Measurements from ENCODE around the gene PRR9. TPM values are rescaled to one million over a fixed set of nuclear protein-coding genes. Genes with fewer than 3 reads are reported as not detected.
"Not testable (repeated sequence)": the region's sequence is repeated elsewhere in the genome, so short reads cannot be mapped to it uniquely, and the experiment has no call there.

Gene PRR9, protein sequence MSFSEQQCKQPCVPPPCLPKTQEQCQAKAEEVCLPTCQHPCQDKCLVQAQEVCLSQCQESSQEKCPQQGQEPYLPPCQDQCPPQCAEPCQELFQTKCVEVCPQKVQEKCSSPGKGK
- not detected for polyA plus RNA-seq (ENCODE audit: insufficient read length in 4 of 4)

DNA sequence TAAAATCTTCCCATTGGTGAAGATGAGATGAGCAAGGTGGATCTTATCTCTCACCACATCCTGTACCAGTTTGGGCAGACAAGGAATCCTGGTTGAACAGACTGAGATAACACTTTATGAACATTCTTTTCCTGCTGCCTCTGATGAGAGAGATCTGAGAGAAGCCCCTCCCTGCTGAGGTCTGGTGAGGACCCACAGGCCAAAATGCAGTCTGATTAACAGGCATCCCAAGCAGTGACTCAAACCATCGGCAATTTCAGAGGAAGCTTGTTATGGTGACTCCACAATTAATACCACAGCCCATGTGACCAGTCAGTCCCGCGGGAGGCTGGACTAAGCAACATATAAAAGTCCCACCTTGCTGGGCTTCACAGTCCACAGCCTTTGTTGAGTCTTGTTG is at the start of gene PRR9:
Gene PRR9, plus strand, starts transcription at position 373 of the 400 bp plus-strand sequence. CDS start 561 bp downstream, outside the sequence.
- no peak for DNase-seq (ENCODE audit: low read depth in 4 of 4, low spot score in 3 of 4)

DNA sequence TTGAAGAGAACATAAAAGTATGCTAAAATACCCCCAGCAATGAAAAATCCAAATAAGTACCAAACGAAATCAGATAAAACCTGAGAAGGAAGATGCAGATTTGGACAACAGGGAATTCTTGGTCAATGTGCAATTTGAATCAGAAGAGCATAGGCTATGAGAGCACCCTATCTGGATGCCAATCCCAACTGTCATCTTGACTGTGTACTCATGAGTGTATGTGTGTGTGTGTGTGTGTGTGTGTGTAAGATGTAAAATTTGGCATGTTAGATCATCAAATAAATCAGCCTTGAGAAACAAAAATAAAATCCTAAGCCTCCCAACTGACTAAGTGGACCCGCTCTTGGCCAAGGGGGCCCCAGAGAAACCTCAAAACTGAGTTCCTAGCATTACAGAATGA is 48.7 kb upstream of the PRR9 start:
- DNase-seq (ENCODE audit: low read depth in 4 of 4, low spot score in 3 of 4) = no peak

DNA sequence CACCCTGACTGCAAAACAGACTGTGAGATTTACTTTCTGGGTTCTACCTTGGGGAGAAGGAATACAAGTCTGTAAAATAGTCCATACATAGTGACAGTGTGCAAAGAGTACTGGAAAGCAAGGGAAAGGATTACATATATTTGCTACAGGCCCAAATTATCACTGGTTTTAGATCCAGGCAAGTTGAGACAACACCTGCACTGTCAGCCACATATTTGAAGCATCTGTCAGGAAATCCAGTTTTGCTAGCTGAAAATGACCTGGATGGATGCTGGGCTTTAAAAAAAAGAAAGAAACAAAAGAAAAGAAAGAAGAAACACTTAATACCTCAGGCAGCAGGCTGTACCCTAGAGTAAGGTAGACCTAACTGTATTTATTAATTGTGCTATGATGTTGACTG is 42.8 kb upstream of the PRR9 start:
- DNase-seq (ENCODE audit: low read depth in 4 of 4, low spot score in 3 of 4) = no peak

DNA sequence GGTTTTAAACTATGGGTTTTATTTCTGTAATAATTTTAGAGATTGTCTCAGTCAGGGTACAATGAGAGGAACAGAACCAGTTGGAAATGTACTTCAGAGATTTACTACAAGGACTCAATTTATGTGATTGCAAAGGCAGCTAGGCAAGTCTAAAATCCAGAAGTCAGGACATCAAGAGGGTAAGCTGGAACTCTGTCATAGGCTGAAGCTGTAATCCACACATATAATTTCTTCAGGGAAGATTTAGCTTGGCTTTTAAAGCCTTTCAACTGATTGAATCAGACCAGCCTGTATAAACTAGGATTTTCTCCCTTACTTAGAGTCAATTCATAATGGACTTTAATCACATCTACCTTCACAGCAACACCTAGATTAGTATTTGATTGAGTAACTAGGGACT is 38.5 kb upstream of the PRR9 start:
- no peak for DNase-seq (ENCODE audit: low read depth in 4 of 4, low spot score in 3 of 4)

DNA sequence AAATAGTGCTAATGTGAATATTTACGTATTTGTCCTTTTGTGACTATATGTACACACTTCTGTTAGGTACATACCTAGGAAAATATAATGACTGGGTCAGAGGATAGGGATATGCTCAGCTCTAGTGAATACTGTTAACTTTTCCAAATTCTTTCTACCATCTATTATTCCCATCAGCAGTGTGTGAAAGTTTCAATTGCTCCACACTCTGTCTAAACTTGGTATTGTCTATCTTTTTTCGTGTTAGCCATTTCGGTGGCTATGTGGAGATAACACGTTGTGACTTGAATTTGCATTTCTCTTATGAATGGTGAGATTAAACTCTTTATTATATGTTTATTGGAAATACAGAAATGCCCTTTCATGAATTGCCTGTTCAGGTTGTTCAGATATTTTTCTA is 36.8 kb upstream of the PRR9 start:
- DNase-seq (ENCODE audit: low read depth in 4 of 4, low spot score in 3 of 4) = no peak

DNA sequence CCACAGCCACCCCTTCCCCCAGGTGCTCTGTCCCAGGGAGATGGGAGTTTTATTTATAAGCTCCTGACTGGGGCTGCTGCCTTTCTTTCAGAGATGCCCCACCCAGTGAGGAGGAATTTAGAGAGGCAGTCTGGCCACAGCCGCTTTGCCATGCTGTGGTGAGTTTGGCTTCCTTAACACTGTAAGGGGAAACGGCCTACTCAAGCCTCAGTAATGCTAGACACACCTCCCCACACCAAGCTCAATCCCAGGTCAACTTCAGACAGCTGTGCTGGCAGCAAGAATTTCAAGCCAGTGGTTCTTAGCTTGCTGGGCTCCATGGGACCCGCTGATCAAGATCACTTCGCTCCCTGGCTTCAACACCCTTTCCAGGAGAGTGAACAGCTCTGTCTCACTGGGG is 29.1 kb upstream of the PRR9 start:
- DNase-seq (ENCODE audit: low read depth in 4 of 4, low spot score in 3 of 4) = not testable (repeated sequence)

DNA sequence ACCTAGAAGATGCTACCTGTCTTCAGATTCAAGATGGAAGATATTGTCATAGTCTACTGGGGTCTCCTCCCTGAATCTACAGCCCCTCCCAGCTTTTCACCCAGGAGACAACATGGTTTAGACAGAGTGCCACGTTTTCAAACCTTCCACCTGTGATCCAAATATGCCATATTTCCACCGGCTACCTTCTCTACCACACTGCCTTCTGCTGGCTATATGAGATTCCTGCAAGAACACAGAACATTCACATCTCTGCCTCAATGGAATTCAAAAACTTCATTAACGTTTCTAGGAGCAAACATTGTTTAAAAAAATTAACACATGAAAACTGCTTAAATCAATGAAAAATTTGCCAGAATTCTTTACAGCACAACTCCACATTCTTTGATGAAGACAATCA is 27.0 kb upstream of the PRR9 start:
- DNase-seq (ENCODE audit: low read depth in 4 of 4, low spot score in 3 of 4) = no peak

DNA sequence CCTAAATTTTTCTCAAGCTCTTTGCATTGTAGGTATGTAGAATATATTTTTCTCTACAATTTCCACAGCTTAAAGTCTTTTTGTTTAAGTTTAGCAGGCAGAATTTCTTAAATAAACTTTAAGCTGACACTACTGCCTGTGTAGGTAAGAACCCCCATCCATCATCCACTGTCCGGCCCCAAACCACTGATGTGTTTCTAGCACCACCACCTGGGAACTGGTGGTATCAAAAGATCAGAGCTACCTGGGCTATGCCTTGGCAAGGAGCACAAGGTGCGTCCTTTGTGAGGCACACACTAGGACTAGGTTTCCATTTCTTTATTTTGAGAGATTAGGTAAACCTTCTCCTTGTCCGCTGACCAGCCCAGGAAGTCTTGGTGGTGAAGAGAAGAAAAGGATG is 24.7 kb upstream of the PRR9 start:
- DNase-seq (ENCODE audit: low read depth in 4 of 4, low spot score in 3 of 4) = peak in 1 of 4 donors; percentile 10

DNA sequence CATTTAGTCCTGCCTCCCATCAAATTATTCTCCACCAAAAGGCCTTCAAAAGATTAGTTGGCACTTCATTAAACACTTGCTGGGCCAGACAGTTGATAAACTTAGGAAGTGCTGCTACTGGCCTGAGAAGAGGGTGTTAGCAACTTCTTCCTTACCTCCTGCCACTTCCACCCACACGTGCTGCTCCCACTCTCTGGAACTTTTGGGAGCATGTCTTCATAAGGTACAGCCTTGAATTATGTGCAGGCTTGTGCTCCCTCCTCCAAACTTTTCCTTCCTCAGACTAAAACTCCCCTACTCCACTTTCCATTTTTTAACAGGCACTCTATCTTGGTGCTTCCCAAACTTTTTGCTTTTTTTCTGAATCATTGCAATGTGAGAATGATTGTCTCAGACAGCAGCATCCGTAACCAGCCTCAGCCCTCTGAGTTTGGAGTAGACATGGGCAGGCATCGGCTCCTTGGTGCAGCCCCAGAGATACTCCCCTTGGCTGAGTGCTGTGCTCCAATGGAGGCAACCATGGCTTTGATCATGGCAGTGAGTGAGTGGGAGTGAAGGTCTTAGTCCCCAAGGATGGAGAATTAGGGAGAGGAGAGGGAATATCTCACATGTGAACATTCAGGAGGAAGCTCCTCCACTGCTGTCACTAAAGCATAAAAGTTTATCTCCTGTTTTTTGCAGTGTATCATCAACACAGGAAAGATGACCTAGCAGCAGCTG is 22.9 kb upstream of the PRR9 start:
- no peak for DNase-seq (ENCODE audit: low read depth in 4 of 4, low spot score in 3 of 4)

DNA sequence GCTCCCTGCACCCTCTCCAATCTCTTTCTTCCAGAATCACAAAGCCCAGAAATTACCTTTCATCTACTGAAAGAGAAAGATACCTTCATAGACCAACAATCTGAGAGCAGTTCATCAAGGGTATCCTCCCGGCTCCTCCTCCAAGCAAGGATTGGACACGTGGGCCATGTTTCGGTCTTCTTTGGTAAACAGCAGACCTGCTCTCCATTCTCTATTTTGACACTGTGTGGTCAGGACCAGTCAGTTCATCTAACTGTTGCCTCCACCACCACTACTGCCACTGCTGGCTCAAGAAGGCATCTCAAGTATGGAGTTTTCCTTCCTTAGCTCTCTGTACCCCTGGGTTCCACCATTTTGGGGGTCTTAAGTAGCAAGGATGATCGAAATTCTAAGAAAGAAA is 22.2 kb upstream of the PRR9 start:
- DNase-seq (ENCODE audit: low read depth in 4 of 4, low spot score in 3 of 4) = no peak

DNA sequence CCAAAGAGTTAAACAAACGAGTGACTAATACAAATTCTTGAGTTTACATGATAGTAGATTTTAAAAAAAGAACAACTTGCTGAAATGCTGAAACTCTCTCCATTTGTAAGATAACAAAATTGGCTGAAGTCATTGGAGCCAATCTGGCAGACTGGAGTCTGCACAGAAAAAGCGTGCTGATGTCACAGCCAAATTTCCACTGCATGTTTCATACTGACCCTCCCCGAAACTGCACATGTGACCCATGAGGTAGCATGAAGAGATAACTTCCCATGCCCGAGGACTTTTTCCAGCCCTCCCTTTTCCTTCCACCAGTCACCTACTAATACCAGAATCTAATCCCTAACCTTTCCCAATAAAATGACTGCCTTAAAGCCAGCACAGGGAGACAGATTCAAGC is 15.4 kb upstream of the PRR9 start:
- no peak for DNase-seq (ENCODE audit: low read depth in 4 of 4, low spot score in 3 of 4)

DNA sequence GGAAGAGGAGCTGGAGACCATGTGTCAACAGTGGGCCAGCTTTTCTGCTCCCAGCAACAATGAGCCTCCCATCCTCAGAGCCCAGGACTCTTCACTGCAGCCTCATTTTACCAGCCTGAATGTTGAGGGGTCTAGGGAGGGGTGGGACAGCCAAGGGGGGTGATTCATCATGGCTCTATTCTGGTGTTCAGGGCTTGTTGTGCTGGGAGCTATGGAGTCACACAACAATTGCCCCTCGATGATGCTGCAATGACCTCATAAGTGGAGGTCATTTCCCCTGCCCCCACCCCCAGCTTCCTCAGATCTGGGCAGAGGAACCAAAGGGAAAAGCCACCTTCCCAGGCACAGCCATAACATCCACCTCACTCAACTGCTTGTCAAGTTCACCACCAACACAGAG is 14.3 kb upstream of the PRR9 start, which contains the start of gene LELP1:
Gene LELP1, plus strand, starts transcription at position 301 of the 400 bp plus-strand sequence. CDS start 1,278 bp downstream, outside the sequence.
- no peak for DNase-seq (ENCODE audit: low read depth in 4 of 4, low spot score in 3 of 4)

DNA sequence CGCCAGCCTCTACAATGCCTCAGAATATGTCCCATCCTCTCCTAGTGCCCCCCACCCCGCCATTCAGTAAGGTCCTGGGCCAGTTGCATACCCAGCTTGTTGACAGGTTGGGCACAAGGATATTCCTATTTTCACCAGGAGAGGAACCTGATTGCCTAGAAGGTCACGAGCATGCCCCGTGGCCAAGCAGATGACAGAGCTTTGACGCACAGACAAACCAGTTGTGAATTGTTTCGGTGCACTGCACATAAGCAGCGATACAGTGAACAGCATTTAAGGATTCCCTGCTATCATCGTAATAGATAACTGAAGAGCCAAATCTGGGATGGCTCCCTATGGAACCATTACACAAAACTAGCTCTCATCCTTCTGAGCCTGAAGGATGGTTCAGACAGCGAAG is 10.8 kb upstream of the PRR9 start:
- DNase-seq (ENCODE audit: low read depth in 4 of 4, low spot score in 3 of 4) = no peak

DNA sequence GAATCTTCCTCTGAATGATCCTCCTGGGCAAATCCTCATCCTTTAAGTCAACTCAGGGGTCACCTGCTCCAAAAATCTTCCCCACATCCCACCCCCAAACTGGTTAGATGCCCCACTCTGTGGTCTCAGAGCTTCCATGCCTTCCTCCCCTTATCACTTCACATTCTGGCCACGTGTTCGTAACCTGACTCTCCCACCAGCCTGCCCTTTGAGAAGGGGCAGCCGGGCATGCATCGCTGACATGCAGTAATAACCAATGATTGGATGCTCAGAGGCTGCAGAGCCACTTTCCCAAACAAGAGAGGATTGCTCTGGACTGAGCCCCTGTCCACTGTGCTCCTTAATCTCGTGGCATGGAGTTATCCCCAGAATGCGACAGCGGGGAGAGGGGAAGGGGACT is 7.2 kb upstream of the PRR9 start:
- DNase-seq (ENCODE audit: low read depth in 4 of 4, low spot score in 3 of 4) = no peak

DNA sequence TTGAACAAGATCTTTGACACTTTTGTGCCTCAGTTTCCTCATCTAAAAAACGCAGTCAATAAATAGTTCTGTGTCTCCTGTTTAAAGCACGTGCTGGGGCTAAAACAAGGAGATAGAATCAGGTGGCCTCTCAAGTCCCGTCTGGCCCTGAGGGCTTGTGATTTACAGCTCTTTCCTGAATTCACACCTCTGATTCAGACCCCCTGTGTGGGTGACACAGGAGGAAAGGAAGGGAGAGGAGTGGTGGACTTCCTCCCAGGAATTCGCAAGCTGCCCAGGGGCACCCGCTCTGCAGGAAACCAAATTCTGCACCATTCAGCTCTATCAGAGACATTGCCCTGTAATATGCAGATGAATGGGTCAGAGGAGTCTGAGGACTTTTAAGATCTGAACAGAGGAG is 5.2 kb upstream of the PRR9 start:
- DNase-seq (ENCODE audit: low read depth in 4 of 4, low spot score in 3 of 4) = no peak

DNA sequence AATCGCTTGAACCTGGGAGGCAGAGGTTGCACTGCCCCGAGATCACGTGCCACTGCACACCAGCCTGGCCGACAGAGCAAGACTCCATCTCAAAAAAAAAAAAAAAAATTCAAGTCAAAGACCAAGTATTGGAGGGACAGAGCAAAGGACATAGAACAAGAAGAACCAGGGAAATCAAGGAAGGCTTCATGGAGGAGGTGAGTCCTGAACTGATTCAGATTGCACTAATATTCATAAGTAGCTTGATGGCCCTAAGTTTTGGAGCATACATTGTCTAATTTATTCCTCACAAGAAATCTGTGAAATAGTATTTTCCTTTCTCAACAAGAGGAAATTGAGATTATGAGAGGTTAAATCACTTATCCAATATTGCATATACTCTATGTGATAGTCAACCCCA is 3.9 kb upstream of the PRR9 start:
- DNase-seq (ENCODE audit: low read depth in 4 of 4, low spot score in 3 of 4) = no peak

DNA sequence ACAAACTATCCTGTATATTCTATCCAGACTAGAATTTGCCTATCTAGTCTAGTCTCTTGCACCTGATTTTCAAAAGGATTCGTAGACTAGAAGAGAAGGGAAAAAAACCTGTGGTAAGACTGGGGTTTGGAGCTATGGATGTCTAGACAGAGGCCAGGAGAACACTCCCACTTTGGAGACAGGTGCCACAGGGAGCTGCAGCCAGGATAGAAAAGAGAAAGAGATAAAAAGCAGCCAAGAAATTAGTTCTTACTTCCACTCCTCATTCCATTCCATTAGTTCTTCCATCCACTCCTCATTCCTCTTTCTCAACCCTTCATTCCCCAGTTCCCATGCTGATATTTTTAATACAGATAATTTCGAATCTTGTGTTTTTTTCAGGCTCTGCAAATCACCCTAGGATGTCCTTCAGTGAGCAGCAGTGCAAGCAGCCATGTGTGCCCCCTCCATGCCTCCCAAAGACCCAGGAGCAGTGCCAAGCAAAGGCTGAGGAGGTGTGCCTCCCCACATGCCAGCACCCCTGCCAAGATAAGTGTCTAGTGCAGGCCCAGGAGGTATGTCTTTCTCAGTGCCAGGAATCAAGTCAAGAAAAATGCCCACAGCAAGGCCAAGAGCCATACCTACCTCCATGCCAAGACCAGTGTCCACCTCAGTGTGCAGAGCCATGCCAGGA is 496 bp downstream of the PRR9 start:
- no peak for DNase-seq (ENCODE audit: low read depth in 4 of 4, low spot score in 3 of 4)

DNA sequence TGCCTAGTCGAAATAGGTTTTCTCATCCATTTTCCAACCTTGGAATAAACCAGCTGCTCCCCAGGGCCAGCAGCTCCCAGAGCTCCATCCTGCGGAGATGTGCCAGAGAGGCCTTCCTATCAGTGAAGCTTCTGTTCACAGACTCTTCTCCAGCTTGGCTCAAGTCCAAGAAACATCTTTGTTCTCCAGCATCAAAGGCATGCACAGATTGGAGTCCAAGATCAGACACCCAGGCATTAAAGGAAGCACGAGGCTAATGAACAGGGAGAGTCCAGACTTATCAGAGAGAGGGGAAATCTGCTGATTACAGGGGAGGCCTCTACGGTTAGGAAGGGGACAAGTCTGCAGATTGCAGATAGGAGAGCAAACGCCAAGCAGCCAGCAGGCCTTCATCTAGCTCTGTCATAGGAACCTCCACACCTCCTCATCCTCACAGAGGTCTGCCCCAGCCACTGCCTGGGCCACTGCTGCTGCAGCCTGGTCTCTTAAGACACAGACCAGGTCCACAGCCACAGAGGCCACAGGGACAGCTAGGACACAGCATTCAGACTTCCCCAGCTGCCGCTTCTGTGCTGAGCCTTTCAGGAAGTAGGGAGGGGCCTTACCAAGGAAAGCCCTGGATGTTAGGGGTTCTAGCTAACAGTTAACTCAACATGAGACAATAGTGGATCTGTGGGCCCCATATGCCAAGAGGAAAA is 3.4 kb downstream of the PRR9 start:
- DNase-seq (ENCODE audit: low read depth in 4 of 4, low spot score in 3 of 4) = no peak

DNA sequence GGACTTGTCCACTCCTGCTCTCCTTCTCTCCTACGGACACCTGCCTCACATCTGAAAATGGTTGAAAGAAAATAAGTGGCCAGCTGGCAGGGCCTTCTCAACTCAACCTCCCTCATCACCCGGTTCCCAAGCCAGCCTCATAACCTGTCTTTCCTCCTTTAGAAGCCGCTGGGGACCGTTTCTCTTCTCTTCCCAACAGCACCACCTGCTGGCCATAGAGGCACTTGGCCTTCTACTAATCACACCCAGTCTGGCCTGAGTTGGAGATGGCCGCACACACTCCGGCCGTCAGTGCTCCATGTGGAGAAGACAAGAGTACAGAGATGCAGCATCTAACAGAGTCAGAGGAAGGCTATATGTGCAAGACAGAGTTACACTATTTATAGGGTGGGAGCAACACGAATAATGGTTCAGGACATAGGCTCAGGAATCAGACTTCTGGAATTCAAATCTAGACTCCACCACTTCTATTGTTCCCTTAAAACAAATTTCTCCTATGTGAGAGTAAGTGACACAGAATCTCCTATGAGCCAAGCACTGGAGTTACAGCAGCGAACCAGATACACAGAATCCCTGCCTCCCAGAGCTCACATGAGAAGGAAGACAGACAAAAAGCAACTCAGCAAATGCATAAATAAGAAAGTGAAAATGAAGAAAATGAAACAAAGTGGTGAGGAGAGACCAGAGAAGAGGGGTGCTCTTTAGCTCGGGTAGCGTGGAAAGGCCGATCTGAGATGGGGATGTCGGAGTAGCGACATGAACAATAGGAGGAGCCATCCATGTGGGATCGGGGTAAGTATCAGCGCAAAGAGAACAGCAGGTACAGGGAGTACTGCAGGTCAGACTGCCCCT is 5.9 kb downstream of the PRR9 start:
- DNase-seq (ENCODE audit: low read depth in 4 of 4, low spot score in 3 of 4) = peak; percentile 14 to 25 (median 17)

DNA sequence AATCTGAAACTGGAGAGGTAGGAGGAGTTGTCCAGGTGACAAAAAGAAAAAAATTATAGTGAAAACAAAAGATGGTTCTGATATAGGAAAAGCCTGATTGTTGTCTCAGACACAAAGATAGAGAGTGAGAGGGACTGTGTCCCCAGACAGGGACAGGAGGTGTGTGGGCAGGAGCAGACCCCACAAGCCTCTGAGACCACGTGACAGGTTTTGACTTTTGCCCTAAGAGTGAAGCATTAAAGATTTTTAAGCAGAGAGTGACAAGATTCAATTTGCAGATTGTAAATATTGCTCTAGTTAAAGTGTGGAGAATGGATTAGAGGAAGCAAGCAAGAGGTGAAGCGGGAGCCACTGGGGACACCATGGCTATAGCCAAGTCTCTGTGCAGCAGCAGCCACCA is 10.4 kb downstream of the PRR9 start:
- DNase-seq (ENCODE audit: low read depth in 4 of 4, low spot score in 3 of 4) = no peak

DNA sequence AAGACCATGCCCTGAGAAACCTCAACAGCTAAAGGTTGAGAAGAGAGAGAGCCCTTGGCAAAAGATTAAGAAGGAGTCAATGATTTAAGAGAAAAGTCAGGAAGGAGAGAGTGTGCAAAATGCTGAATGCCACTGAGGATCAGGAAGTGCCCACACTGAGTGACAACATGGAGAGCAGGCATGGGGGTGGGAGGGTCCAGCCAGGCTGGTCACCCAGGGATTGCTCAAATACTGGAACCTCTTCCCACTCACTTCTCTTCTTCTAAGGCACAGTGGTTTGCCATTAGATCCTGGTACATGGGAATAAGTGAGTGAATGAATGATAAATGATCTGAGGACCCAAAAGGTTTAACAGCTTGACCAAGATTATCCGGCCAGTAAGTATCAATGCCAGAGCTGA is 11.1 kb downstream of the PRR9 start:
- no peak for DNase-seq (ENCODE audit: low read depth in 4 of 4, low spot score in 3 of 4)
